ENCODE measurements around the gene SLC12A5. TPM values are rescaled to one million over a fixed set of nuclear protein-coding genes. Genes with fewer than 3 reads are reported as not detected.
"Not testable (repeated sequence)": the region's sequence is repeated elsewhere in the genome, so short reads cannot be mapped to it uniquely, and the experiment has no call there.

SLC12A5 gene
- total RNA-seq, 1 donor, result not detected

DNA sequence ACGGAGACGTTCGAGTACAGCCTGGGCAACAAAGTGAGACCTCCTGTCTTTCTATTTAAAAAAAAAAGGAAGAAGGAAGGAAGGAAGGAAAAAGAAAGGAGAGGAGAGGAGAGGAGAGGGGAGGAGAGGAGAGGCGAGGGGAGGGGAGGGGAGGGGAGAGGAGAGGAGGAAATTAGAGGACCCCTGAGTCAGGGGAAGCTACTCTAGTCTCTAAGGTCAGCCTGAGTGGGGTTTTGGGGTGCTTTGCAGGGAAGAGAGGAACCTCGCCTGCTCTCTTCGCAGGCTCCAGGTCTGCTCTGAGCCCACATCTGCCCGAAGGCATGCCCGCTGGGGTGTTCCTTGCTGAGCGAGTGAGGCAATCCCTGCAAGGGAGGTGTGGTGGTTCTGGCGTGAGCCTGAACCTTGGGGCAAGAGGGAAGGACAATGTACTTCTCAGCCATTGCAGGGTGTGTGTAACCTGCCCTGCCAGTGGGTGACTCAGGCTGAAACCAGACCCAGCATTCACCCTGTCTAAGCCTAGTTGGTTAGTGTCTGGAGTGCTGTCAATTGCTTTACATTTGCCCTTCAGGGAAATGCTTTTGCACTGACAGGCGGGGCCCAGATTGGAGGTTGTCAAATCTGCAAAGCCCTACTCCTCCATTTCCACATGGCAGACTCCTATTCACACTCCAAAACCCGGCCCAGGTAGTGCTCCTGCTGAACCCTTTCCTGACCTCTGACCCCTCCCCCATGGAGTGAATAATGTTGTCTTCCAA, 35.6 kb upstream of the SLC12A5 start:
- no peak overlapping the region for H3K4me3 ChIP-seq (ENCODE audit: low read depth, low read length)
- DNase-seq (ENCODE audit: low read depth), result no peak
- TF ChIP-seq, protein P1, sequence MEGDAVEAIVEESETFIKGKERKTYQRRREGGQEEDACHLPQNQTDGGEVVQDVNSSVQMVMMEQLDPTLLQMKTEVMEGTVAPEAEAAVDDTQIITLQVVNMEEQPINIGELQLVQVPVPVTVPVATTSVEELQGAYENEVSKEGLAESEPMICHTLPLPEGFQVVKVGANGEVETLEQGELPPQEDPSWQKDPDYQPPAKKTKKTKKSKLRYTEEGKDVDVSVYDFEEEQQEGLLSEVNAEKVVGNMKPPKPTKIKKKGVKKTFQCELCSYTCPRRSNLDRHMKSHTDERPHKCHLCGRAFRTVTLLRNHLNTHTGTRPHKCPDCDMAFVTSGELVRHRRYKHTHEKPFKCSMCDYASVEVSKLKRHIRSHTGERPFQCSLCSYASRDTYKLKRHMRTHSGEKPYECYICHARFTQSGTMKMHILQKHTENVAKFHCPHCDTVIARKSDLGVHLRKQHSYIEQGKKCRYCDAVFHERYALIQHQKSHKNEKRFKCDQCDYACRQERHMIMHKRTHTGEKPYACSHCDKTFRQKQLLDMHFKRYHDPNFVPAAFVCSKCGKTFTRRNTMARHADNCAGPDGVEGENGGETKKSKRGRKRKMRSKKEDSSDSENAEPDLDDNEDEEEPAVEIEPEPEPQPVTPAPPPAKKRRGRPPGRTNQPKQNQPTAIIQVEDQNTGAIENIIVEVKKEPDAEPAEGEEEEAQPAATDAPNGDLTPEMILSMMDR (IDR thresholded peaks at IDR 0.05; ENCODE audit: insufficient read depth, low read length), result no peak

GRCh38 chr20:45994761-45995493, 34.1 kb upstream of the SLC12A5 start:
- no peak for DNase-seq (ENCODE audit: low read depth)
- no peak overlapping the region for H3K4me3 ChIP-seq (ENCODE audit: low read depth, low read length)
- TF ChIP-seq, protein P1 (IDR thresholded peaks at IDR 0.05; ENCODE audit: insufficient read depth, low read length), result no peak

GRCh38 chr20:45995495-45996097, 33.4 kb upstream of the SLC12A5 start:
- not testable (repeated sequence) for H3K4me3 ChIP-seq (ENCODE audit: low read depth, low read length); DNase-seq (ENCODE audit: low read depth)

DNA sequence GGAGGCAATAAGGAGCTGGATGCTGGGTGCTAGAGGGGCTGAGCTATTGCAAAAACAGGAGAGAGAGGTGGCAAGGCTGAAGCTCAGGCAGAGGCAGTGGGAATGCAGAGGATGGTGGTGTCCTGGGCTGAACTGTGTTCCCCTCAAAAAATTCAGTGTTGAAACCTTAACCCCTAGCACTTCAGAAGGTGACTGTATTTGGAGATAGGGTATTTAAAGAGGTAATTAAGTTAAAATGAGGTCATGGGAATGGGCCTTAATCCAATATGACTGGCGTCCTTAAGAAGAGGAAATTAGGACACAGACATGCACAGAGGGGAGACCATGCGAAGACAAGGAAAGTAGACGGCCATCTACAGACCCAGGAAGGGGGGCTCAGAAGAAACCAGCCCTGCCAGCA, 31.8 kb upstream of the SLC12A5 start:
- TF ChIP-seq, protein P1 (IDR thresholded peaks at IDR 0.05; ENCODE audit: insufficient read depth, low read length), result no peak
- no peak overlapping the region for H3K4me3 ChIP-seq (ENCODE audit: low read depth, low read length)
- DNase-seq (ENCODE audit: low read depth), result no peak

DNA sequence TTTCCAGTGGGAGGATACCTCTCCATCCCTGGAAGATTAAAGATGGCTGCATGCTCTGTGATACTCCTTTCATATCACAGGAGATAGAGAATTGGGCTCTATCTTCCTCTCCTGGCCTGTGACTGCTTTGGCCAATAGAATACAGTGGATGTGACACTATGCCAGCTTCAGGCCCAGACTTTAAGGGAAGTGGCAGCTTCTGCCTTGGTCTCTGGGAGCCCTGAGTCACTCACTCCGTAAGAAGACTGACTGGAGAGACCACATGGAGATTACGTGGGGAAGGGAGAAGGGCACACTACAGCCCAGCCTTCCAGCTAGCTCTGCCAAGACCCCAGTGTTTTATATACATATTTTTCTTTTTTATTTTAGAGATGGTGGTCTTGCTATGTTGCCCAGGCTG, 30.7 kb upstream of the SLC12A5 start:
- DNase-seq (ENCODE audit: low read depth), result no peak
- TF ChIP-seq, protein P1 (IDR thresholded peaks at IDR 0.05; ENCODE audit: insufficient read depth, low read length), result no peak

DNA sequence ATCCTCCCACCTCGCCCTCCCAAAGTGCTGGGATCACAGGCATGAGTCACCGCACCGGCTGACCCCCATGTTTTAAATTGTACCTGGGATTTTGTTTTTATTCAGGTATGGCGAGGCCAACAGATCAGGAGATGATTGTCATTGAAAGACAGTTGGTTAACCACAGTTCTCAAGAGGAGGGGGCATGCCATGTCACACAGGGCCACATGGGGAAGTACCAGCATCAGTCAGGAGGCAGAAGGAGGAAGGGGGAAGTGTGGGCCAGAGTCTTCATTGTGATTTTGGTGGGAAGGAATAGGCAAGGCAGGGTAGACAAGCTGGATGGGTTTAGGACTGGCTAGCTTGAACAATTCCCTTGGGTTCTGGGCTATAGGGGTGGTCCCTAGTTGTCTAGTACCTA, 30.3 kb upstream of the SLC12A5 start:
- TF ChIP-seq, protein P1 (IDR thresholded peaks at IDR 0.05; ENCODE audit: insufficient read depth, low read length), result no peak
- no peak overlapping the region for H3K4me3 ChIP-seq (ENCODE audit: low read depth, low read length)
- no peak for DNase-seq (ENCODE audit: low read depth)

More for the DNA sequence above, 30.7 kb upstream of the SLC12A5 start:
- H3K4me3 ChIP-seq (ENCODE audit: low read depth, low read length), result no peak overlapping the region

Measured in fibroblast of the aortic adventitia (primary cell).